Epithelial cell of alveolus of lung (primary cell): ENCODE measurements around the gene COX5B. TPM values are rescaled to one million over a fixed set of nuclear protein-coding genes. Genes with fewer than 3 reads are reported as not detected.

Experiments
- total RNA-seq: library from RNA; depleted of rRNA; stranded (reverse); fragments of >200 nt; gene quantifications from 2 replicates; pipeline ENCODE4 v1.2.1, GENCODE V29; 2015

The COX5B gene
- 422 and 440 TPM in 2 replicates for total RNA-seq

GRCh38 chr2:97645695-97646629 lies at the start of gene COX5B:
Gene COX5B (plus strand): TSS chr2:97646062. CDS start chr2:97646087, 25 bp downstream.

GRCh38 chr2:97663962-97664635 lies 18.2 kb downstream of the COX5B start, which contains the start of gene ACTR1B:
Gene ACTR1B (minus strand): TSS chr2:97664044. CDS start chr2:97663890, 154 bp downstream.

GRCh38 chr2:97669448-97669847 lies 23.6 kb downstream of the COX5B start, which contains the start of gene C2orf92:
Gene C2orf92 (plus strand): TSS chr2:97669713. CDS start chr2:97669789, 76 bp downstream.

Other genes starting within 250 kb of the COX5B start
- gene ANKRD36B, start 56.2 kb upstream of the COX5B start, total RNA-seq: 7.6 and 12.5 TPM in 2 replicates
- gene ACTR1B, start 18.0 kb downstream of the COX5B start, total RNA-seq: 40.2 and 46.7 TPM in 2 replicates
- gene C2orf92, start 23.7 kb downstream of the COX5B start, total RNA-seq: 0.16 and 0.39 TPM in 2 replicates
- gene ZAP70, start 67.5 kb downstream of the COX5B start, total RNA-seq: not detected in 2 replicates